Kidney (tissue), 14 donors: ENCODE data around the gene LTF. TPM values are rescaled to one million over a fixed set of nuclear protein-coding genes. Genes with fewer than 3 reads are reported as not detected.

Experiments used
- DNase-seq, 5 donors: peaks; one replicate each; pipeline ENCODE4 v3.0.0-alpha.2; 2013 to 2020
- FAIRE-seq: peaks from 2 replicates; lab custom pipeline; 2012; peaks lifted over from hg19 to GRCh38; lab: Jason Lieb, UNC
- H3K27ac ChIP-seq, 2 donors: one replicate each; pipeline ENCODE4 v1.7.0; 2013; ENCODE audit warnings: low read depth in 2 of 2, low read length in 2 of 2, inconsistent platforms in 1 of 2
- H3K27me3 ChIP-seq: one replicate; pipeline ENCODE4 v1.7.1; 2013; ENCODE audit warnings: low read length, inconsistent platforms; ENCODE audit not compliant: control insufficient read depth, insufficient read depth
- H3K36me3 ChIP-seq, 3 donors: one replicate each; pipeline versions ENCODE4 v1.7.0 to v1.7.1; 2013; ENCODE audit warnings: low read length in 3 of 3, control low read depth in 1 of 3, inconsistent platforms in 1 of 3; ENCODE audit not compliant: insufficient read depth in 3 of 3, control insufficient read depth in 2 of 3
- H3K4me1 ChIP-seq, 3 donors: one replicate each; pipeline versions ENCODE4 v1.7.0 to v1.7.1; 2013; ENCODE audit warnings: low read length in 3 of 3, inconsistent platforms in 1 of 3, low read depth in 1 of 3; ENCODE audit not compliant: control insufficient read depth in 2 of 3, insufficient read depth in 2 of 3
- H3K4me3 ChIP-seq, 3 donors: one replicate each; pipeline versions ENCODE4 v1.7.0 to v1.8.1; 2013; ENCODE audit warnings: low read length in 3 of 3, control low read depth in 1 of 3, inconsistent platforms in 1 of 3
- H3K9ac ChIP-seq, 3 donors: one replicate each; pipeline versions ENCODE4 v1.7.0 to v1.7.1; 2013; ENCODE audit warnings: low read length in 3 of 3, control low read depth in 1 of 3, inconsistent platforms in 1 of 3
- H3K9me3 ChIP-seq, 3 donors: one replicate each; pipeline versions ENCODE4 v1.7.0 to v1.7.1; 2013; ENCODE audit warnings: low read length in 3 of 3, control low read depth in 1 of 3, inconsistent platforms in 1 of 3; ENCODE audit not compliant: control insufficient read depth in 2 of 3, insufficient read depth in 1 of 3
- intact Hi-C: fragments of 100-400 bp; cut with DNase I; formaldehyde crosslinking; loops from one replicate; pipeline ENCODE4 v1.11.1; 2022
- polyA plus RNA-seq: library from polyadenylated mRNA; stranded (reverse); fragments of 350-450 nt; fragmentation: Illumina TruSeq; extraction: RNeasy Lipid Tissue Mini Kit (QIAGEN cat#74804); gene quantifications from one replicate; pipeline ENCODE4 v1.2.3, GENCODE V29; 2014; ENCODE audit warnings: low read depth, low replicate concordance; ENCODE audit not compliant: insufficient read depth
- total RNA-seq: library from RNA; stranded (reverse); fragmentation: NEBNext Ultra II Directional; extraction: Animal tissue kit (Norgen Biotek cat#: 25700); gene quantifications from one replicate; pipeline ENCODE4 v1.2.1, GENCODE V29; 2021
- TF ChIP-seq, protein P1 (sequence below): IDR thresholded peaks from 3 replicates; pipeline ENCODE4 v1.5.1; 2012; ENCODE audit warnings: mild to moderate bottlenecking, moderate library complexity, borderline replicate concordance; ENCODE audit not compliant: insufficient read depth; ENCODE audit errors: extremely low read depth
- donor health status: control.
- donor health status: control.
- donor health status: control.
- donor health status: control.
- donor health status: control.
- donor health status: DM: yes; HTN: yes; CAD: no.
- donor health status: Normal renal cell carcinoma (clear cell type).

Gene LTF
- total and polyA plus RNA-seq, 2 donors from 2014 or later: 34.7 to 1,823 TPM

DNA sequence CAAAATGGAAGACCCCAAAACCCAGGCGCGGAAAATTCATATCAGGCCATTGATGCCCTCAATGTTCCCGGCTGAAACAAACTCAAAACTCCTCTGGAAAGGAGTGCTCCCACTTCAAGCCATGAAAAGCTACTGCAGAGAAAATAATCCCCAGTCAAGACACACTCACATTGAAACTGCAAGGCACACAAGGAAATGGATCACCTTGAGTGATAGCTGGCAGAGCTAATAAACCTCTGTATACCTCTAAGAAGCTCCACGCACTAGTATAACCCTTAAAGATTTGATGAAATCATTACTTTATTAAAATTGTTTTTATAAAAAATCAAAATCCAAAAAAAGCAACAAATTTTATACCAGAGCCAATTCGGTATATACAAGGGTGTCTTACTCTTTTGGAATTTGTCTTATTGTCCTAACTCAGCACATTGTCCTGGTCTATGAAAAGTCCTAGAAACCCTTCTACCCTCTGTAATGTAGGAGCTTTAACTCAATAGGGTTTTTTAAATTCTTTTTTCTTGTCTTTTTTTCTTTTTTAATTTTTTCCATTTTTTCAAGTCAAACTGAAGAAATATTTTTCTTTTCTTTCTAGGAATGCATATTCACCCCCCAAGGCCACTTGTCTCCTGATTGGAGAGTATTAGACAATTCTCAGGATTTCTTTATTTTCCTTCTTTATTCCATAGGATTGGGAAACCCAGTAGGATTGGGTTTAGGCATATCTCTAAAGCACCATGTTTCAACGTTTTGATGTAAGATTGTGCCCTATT, 66.3 kb downstream of the LTF start:
- Histone ChIP-seq H3K4me3 (no peak overlapping the region), H3K36me3 (no peaks in the 10 kb centered on the region), H3K4me1 (no peaks in the 10 kb centered on the region), H3K9ac (no peak overlapping the region), H3K27me3 (no peaks in the 10 kb centered on the region), H3K27ac (no peak overlapping the region), H3K9me3 (no peaks in the 10 kb centered on the region)
- DNase-seq (no peak), FAIRE-seq (no peak)
- intact Hi-C loops: no loop called here
- TF ChIP-seq, protein P1, sequence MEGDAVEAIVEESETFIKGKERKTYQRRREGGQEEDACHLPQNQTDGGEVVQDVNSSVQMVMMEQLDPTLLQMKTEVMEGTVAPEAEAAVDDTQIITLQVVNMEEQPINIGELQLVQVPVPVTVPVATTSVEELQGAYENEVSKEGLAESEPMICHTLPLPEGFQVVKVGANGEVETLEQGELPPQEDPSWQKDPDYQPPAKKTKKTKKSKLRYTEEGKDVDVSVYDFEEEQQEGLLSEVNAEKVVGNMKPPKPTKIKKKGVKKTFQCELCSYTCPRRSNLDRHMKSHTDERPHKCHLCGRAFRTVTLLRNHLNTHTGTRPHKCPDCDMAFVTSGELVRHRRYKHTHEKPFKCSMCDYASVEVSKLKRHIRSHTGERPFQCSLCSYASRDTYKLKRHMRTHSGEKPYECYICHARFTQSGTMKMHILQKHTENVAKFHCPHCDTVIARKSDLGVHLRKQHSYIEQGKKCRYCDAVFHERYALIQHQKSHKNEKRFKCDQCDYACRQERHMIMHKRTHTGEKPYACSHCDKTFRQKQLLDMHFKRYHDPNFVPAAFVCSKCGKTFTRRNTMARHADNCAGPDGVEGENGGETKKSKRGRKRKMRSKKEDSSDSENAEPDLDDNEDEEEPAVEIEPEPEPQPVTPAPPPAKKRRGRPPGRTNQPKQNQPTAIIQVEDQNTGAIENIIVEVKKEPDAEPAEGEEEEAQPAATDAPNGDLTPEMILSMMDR: no peak

DNA sequence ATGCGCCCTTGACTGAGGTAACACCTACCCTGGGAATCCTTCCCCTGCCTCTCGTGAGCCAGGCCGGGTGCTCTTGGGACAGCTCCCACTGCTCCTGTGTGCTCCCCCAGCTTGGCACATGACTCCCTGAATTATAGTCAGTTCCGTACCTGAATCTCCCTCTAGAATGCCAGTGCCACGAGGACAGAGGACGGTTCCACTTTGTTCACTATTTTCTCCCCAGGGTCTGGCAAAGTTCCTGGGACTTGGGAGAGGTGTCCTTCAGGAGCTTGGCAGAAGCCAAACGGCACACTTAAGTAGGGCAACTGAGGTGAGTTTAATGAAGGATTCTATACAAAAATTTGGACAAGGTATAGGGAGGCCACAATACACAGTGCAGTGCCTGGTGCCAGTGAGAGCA, 67.6 kb downstream of the LTF start:
- no peaks in the 10 kb centered on the region for H3K36me3 ChIP-seq
- no peaks in the 10 kb centered on the region for H3K27me3 ChIP-seq
- TF ChIP-seq, protein P1: no peak
- intact Hi-C loops: no loop called here
- no peak for DNase-seq
- H3K9ac ChIP-seq: no peak overlapping the region
- H3K27ac ChIP-seq: no peak overlapping the region
- no peak overlapping the region for H3K4me3 ChIP-seq
- H3K4me1 ChIP-seq: no peaks in the 10 kb centered on the region
- FAIRE-seq: no peak
- no peaks in the 10 kb centered on the region for H3K9me3 ChIP-seq

DNA sequence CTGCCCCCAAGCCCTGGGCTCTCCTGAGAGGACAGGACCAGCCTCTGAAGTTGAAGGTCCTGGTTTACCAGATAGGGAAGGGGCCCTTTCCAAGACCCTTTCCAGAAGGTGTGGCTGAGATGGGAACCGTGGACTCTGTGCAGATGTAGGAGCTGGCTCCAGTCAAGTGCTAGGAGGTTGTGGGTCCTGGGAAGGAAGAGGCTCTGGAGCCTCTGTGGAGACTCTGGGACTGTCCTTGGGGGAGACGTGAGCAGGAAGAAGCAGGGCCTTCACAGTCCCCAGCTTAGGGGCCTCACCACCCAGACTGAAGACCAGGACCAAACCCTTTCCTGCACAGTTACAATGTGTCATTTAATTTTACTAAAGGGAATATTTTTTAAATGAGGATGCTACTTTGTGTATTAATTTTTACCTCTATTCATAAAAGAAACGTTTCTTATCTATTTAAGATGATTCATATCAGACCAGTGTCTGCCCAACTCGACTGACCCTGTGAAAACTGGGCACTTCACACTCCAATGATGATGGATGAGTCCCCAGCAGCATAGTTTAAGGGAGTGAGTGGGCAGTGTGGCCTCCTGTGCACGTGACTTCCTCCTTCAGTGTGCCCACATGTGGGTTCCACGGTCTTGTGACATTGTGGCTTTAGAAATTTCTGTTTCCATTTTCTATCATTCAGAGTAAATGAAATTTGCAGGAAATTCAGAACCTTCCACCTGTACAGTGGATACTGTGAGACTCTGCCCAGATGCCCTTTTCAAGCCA, 68.8 kb downstream of the LTF start:
- TF ChIP-seq, protein P1: no peak
- no peaks in the 10 kb centered on the region for H3K36me3 ChIP-seq
- H3K4me1 ChIP-seq: no peaks in the 10 kb centered on the region
- H3K27me3 ChIP-seq: no peaks in the 10 kb centered on the region
- DNase-seq (peak in 1 of 5 donors; percentile 23), FAIRE-seq (no peak)
- no peak overlapping the region for H3K9ac ChIP-seq
- no peak overlapping the region for H3K27ac ChIP-seq
- intact Hi-C loops: no loop called here
- no peak overlapping the region for H3K4me3 ChIP-seq
- no peaks in the 10 kb centered on the region for H3K9me3 ChIP-seq
